OCI-LY7 (cell line): Measurements from ENCODE around the gene SRRM4.

Experiments used
- EZH2phosphoT487 ChIP-seq: fragments of 200-600 bp; sonication (generic); IDR thresholded peaks from 2 replicates; pipeline ENCODE4 v1.6.1; 2018; ENCODE audit warnings: low read depth, borderline replicate concordance, mild to moderate bottlenecking, mixed run types, antibody characterized with exemption, low read length, moderate library complexity, mixed read lengths
- TF ChIP-seq, protein P1 (sequence below): fragments of 200-600 bp; sonication (generic); conservative IDR thresholded peaks from 2 replicates; pipeline ENCODE4 v1.5.1; 2014; ENCODE audit warnings: mild to moderate bottlenecking, antibody characterized with exemption, low read length, moderate library complexity, mixed read lengths

DNA sequence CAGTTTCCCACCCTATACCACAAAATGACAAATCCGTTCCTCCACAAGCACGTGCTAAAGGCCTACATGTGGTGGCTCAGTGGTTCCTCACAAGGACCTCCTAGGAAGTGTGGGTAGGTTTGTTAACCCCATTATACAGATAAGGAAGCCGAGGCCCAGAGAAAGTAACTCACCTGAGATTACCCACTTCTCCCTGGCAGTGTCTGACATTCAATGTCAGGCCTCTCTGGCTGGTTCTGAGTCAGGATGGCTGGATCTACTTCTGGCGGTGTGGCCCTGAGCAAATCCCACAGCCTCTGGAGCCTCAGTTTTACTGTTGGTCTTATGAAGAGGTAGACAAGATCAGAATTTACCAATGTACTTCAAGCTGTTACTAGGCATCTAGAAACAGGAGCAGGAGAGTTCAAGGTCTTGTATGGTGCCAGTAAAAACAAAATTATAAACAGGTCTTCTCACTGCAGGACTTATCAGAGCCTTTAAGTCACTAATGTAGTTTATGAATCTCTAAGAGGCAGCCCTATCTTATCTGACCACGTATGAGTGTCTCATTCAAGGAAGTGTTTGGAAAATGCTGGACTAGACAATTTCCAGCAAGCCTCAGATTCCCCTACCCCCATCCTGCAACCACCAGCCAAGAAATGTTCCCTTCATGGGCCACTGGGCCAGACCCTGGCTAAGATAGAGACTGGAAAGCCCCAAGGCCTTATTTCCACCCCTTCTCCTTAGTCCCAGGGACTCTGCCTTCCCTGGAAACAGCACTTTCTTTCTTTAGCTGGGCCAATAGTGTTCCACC lies 201.6 kb downstream of the SRRM4 start:
- TF ChIP-seq, protein P1, sequence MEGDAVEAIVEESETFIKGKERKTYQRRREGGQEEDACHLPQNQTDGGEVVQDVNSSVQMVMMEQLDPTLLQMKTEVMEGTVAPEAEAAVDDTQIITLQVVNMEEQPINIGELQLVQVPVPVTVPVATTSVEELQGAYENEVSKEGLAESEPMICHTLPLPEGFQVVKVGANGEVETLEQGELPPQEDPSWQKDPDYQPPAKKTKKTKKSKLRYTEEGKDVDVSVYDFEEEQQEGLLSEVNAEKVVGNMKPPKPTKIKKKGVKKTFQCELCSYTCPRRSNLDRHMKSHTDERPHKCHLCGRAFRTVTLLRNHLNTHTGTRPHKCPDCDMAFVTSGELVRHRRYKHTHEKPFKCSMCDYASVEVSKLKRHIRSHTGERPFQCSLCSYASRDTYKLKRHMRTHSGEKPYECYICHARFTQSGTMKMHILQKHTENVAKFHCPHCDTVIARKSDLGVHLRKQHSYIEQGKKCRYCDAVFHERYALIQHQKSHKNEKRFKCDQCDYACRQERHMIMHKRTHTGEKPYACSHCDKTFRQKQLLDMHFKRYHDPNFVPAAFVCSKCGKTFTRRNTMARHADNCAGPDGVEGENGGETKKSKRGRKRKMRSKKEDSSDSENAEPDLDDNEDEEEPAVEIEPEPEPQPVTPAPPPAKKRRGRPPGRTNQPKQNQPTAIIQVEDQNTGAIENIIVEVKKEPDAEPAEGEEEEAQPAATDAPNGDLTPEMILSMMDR: no peak
- no peak for TF ChIP-seq EZH2phosphoT487
